OCI-LY7 (cell line): ENCODE data around the gene DIAPH3.

Source experiments
- CTCF ChIP-seq: fragments of 200-600 bp; sonication (generic); conservative IDR thresholded peaks from 2 replicates; pipeline ENCODE4 v1.5.1; 2014; ENCODE audit warnings: mild to moderate bottlenecking, antibody characterized with exemption, low read length, moderate library complexity, mixed read lengths
- EZH2phosphoT487 ChIP-seq: fragments of 200-600 bp; sonication (generic); IDR thresholded peaks from 2 replicates; pipeline ENCODE4 v1.6.1; 2018; ENCODE audit warnings: low read depth, borderline replicate concordance, mild to moderate bottlenecking, mixed run types, antibody characterized with exemption, low read length, moderate library complexity, mixed read lengths

GRCh38 chr13:59960683-59961082 lies 203.0 kb downstream of the DIAPH3 start:
- TF ChIP-seq CTCF (no peak), EZH2phosphoT487 (no peak)
